ENCODE data around the gene SMYD3. TPM values are rescaled to one million over a fixed set of nuclear protein-coding genes. Genes with fewer than 3 reads are reported as not detected.

Gene SMYD3
- total and polyA plus RNA-seq, 2 donors (not counting 1 experiment from before 2014, with no cell fraction given) = 9.7 to 37.2 TPM

GRCh38 chr1:245933431-245934045, 573.5 kb downstream of the SMYD3 start:
- ATAC-seq (ENCODE audit: low read depth) = no peak
- no peaks in the 10 kb centered on the region for H3K9me3 Mint-ChIP-seq (ENCODE audit: insufficient read depth)
- Histone ChIP-seq H4K20me1 (ENCODE audit: control insufficient read depth, insufficient read depth, low read length, poor library complexity, severe bottlenecking) (no peaks in the 10 kb centered on the region), H3K4me3 (ENCODE audit: control extremely low read depth in 1 of 5, extremely low read depth in 1 of 5, insufficient read depth in 1 of 5, low read depth in 2 of 5, low read length in 4 of 5) (no peak overlapping the region), H3K36me3 (replicated peaks in 1 of 2; ENCODE audit: control extremely low read depth in 1 of 2, control insufficient read depth in 1 of 2, extremely low read depth in 1 of 2, insufficient read depth in 2 of 2, low read length in 1 of 2) (no peaks in the 10 kb centered on the region), H3K4me1 (ENCODE audit: control insufficient read depth in 2 of 2, insufficient read depth in 2 of 2, low read length in 2 of 2) (no peaks in the 10 kb centered on the region), H3K4me2 (replicated peaks; ENCODE audit: low read depth, low read length, poor library complexity, severe bottlenecking) (no peak overlapping the region), H3K27me3 (replicated peaks in 1 of 4; ENCODE audit: control extremely low read depth in 1 of 4, control insufficient read depth in 3 of 4, insufficient read depth in 4 of 4, low read length in 3 of 4) (no peaks in the 10 kb centered on the region), H3K79me2 (ENCODE audit: control insufficient read depth, insufficient read depth, low read length) (no peaks in the 10 kb centered on the region), H3K9me3 (ENCODE audit: control extremely low read depth in 1 of 3, control insufficient read depth in 2 of 3, insufficient read depth in 1 of 3, low read length in 2 of 3) (no peaks in the 10 kb centered on the region), H2AFZ (ENCODE audit: insufficient read depth, low read depth, low read length, poor library complexity, severe bottlenecking) (no peak overlapping the region), H3K9ac (ENCODE audit: low read length) (no peak overlapping the region), H3K27ac (ENCODE audit: low read length in 2 of 2) (no peak overlapping the region)
- CTCF ChIA-PET = no interaction called here
- H3K27ac Mint-ChIP-seq = no peak overlapping the region
- TF ChIP-seq CTCF (IDR thresholded peaks at IDR 0.05) (no peak), EZH2 (IDR thresholded peaks at IDR 0.05; ENCODE audit: borderline replicate concordance, insufficient read depth, low read depth, low read length, poor library complexity, severe bottlenecking) (no peak)
- H3K4me3 Mint-ChIP-seq = no peak overlapping the region
- DNase-seq = no peak
- intact Hi-C loops (cut with micrococcal nuclease) = no loop called here
- no peaks in the 10 kb centered on the region for H3K4me1 Mint-ChIP-seq
- 100% methylated on average over 1 of the region's 2 CpGs for WGBS (ENCODE audit: insufficient coverage)
- H3K27me3 Mint-ChIP-seq = no peaks in the 10 kb centered on the region
- POLR2A ChIA-PET = no interaction called here

GRCh38 chr1:245932302-245932972, 574.6 kb downstream of the SMYD3 start:
- H3K27me3 ChIP-seq (replicated peaks in 1 of 4; ENCODE audit: control extremely low read depth in 1 of 4, control insufficient read depth in 3 of 4, insufficient read depth in 4 of 4, low read length in 3 of 4) = no peaks in the 10 kb centered on the region
- no peak for TF ChIP-seq CTCF (IDR thresholded peaks at IDR 0.05)
- TF ChIP-seq EZH2 (IDR thresholded peaks at IDR 0.05; ENCODE audit: borderline replicate concordance, insufficient read depth, low read depth, low read length, poor library complexity, severe bottlenecking) = no peak
- no peak overlapping the region for H3K4me2 ChIP-seq (replicated peaks; ENCODE audit: low read depth, low read length, poor library complexity, severe bottlenecking)
- DNase-seq (no peak), ATAC-seq (ENCODE audit: low read depth) (no peak)
- H3K27me3 Mint-ChIP-seq = no peaks in the 10 kb centered on the region
- H3K9me3 ChIP-seq (ENCODE audit: control extremely low read depth in 1 of 3, control insufficient read depth in 2 of 3, insufficient read depth in 1 of 3, low read length in 2 of 3) = no peaks in the 10 kb centered on the region
- H3K27ac ChIP-seq (ENCODE audit: low read length in 2 of 2) = no peak overlapping the region
- no peak overlapping the region for H3K27ac Mint-ChIP-seq
- no peak overlapping the region for H3K4me3 ChIP-seq (ENCODE audit: control extremely low read depth in 1 of 5, extremely low read depth in 1 of 5, insufficient read depth in 1 of 5, low read depth in 2 of 5, low read length in 4 of 5)
- intact Hi-C loops (cut with micrococcal nuclease) = no loop called here
- no peaks in the 10 kb centered on the region for H4K20me1 ChIP-seq (ENCODE audit: control insufficient read depth, insufficient read depth, low read length, poor library complexity, severe bottlenecking)
- H2AFZ ChIP-seq (ENCODE audit: insufficient read depth, low read depth, low read length, poor library complexity, severe bottlenecking) = no peak overlapping the region
- H3K9me3 Mint-ChIP-seq (ENCODE audit: insufficient read depth) = no peaks in the 10 kb centered on the region
- ChIA-PET CTCF (no interaction called here), POLR2A (no interaction called here)
- WGBS (ENCODE audit: insufficient coverage) = 99% methylated on average over 7 of the region's 8 CpGs
- H3K4me1 Mint-ChIP-seq = no peaks in the 10 kb centered on the region
- no peaks in the 10 kb centered on the region for H3K36me3 ChIP-seq (replicated peaks in 1 of 2; ENCODE audit: control extremely low read depth in 1 of 2, control insufficient read depth in 1 of 2, extremely low read depth in 1 of 2, insufficient read depth in 2 of 2, low read length in 1 of 2)
- no peaks in the 10 kb centered on the region for H3K79me2 ChIP-seq (ENCODE audit: control insufficient read depth, insufficient read depth, low read length)
- H3K4me3 Mint-ChIP-seq = no peak overlapping the region
- H3K9ac ChIP-seq (ENCODE audit: low read length) = no peak overlapping the region
- no peaks in the 10 kb centered on the region for H3K4me1 ChIP-seq (ENCODE audit: control insufficient read depth in 2 of 2, insufficient read depth in 2 of 2, low read length in 2 of 2)
